Measurements from ENCODE around the gene ZNF814.
A peak's percentile ranks its signal among the peaks of the same experiment; 100 is the strongest.
"Not testable (repeated sequence)": the region's sequence is repeated elsewhere in the genome, so short reads cannot be mapped to it uniquely, and the experiment has no call there.

The ZNF814 gene

DNA sequence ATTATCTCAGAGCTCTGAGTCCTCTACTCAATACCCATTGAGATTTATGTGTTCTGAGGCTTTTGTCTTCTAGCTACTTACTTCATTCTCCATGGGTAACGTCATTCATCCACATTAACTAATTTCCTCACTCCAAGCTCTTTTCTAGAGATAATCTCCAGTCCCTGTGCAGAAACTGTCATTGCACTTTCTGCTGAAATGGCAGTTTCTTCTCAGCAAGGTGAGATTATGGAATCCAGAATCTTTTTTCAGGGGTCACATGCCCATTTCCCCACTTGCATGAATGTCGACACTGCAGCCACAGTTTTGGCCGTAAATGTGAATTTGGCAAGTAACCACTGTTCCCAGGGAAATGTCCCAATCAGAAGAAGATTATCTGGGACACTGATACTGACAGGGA, 26.5 kb downstream of the ZNF814 start:
- not testable (repeated sequence) for DNase-seq (ENCODE audit: low spot score)

DNA sequence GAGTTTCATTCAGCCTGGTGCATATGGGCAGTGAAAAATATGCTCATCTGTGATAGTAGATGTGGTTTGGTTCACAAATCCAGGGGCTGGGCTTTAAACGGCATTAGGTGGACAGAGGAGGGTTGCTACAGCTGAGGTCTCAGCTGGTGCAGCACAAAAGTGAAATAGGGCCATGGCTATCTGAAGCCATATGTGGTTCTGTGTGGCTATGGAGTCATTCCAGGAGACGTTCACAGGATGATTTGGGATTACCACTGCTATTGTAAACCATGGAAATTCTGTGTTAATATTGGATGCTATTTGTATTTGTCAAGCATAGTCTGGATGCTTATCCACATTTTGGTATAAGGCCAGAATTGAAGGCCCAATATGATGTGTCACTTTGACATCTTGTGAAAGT, 34.7 kb downstream of the ZNF814 start:
- not testable (repeated sequence) for DNase-seq (ENCODE audit: low spot score)

DNA sequence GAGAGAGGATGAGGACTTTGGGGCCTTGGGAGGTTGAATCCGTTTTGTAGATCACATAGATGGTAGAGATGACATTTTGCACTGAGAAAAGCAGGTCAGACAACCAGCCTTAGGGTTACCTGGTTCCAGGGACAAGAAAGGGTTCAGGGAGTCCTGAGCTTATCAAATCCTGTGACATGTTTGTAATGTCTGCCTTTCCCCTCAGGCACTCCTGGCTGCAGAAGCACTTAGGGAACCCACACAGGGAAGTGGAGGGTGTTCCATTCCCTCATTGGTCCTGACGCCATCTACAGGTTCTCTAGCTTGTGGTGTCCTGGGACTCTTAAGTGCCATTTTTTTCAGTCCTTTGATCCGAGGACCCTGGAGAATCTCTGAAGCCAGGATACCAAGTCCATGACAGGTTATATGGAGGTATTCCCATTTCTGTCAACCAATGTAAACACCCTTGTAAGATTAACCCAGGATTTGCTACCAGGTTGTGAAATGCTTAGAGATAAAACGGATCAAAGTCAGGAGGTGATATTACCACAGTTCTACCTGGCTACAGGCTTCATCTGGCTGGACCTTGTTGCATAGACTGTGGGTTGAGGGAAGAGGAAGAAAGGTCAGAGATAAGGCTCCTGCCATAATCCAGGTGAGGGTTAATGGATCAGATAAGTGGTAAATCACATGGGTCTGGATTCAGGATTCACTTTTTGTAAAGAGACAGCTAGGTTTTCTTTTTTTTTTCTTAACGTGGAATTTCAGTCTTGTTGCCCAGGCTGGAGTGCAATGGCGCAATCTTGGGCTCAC, 36.8 kb downstream of the ZNF814 start:
- DNase-seq (ENCODE audit: low spot score): not testable (repeated sequence)

DNA sequence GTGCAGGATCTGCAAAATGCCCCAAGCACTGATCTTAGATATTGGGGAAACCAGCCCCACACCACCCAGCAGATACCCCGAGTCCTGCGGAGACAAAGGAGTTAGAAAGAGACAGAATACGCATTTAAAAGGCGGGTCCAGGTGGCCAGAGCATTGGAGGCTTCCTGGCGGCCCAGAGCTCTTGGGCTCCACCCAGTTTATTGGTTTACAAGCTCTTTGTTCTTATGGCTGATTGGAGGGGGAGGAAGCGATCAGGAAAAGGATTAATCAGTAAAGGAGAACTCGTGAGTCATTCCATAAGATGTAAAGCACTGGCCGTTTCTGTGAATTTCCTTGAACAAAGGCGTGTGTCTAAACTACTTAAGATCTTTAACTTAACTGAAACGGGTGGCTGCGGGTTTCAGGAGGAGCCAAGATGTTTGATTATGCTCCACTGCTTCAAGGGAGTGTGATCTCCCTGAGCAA, 38.3 kb downstream of the ZNF814 start:
- DNase-seq (ENCODE audit: low spot score): peak; percentile 23

DNA sequence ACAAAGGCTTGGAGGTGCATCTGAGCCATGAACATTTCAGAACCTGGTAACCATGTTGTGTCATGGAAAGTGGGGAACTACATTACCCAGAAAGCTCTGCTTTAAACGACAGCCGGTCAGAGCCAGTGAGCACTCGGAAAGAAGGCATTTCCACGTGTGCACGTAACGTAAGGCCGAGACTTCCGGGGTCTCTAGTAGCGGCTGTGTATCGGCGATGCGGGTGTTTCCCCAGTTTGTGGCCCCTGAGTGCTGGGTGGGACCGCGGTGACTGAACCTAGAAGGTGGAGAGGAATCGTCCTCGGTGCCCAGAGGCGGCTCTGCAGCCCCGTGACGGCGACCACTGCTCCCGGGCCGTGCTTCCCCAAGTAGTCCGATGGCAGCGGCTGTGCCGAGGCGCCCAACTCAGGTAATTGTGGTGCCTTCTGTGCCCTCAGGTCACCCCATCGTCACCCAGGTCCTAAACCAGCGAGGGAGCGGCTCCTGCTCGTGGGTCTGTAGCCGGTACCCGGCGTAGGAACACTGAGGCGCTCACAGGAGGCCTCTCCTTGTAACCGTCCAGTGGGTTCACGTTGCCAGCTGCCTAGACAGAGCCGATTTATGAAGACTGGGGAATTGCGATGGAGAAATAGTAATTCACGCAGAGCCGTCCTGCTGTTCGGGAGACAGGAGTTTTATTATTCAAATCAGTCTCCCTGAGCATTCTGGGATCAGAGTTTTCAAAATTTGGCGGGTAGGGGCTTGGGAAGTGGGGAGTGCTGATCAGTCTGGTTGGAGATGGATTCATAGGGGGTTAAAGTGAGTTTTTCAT, 39.0 kb downstream of the ZNF814 start, which contains the start of gene ZNF587:
ZNF587 (plus strand) TSS at position 194 of the 808 bp plus-strand sequence; CDS start at position 374, 180 bp downstream.
- DNase-seq (ENCODE audit: low spot score): peak; percentile 82

DNA sequence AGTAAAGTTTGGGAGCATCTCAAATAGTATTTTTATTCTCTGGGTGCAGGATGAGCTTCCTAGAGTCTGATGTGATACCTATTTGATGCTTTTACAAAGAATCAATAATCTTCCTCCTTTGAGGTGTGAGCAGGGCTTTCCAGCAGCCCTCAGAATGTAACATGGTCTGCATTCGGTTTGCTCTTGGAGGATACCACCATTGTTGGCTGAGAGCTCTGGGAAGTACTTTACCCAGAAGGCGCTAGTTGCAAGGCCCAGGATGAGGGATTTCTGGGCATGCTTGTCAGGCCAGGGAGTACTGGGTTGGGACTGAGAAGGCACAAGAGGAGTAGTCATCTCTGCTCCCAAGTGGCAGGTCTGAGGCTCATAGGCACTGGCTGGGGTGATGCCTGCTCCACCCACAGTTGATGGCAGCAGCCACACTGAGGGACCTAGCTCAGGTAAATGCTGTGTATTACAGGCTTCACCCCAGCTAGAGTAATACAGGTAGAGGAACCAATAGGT, 39.6 kb downstream of the ZNF814 start:
- not testable (repeated sequence) for DNase-seq (ENCODE audit: low spot score)

DNA sequence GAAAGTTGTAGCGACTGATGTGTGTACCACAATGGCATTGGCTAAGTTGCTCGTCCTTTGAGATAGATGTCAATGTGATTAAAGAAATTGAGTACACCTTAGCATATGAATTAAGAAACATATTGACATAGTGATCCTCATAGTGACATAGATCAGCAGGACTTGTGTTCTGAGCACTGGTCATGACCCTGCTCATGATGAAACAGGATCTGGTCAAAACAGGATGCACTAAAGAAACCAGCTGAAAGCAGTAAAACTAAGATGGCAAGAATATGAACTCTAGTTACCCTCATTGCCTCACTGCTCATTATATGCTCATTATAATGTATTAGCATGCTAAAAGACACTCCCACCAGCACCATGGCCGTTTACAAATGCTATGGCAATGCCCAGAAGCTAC, 41.7 kb downstream of the ZNF814 start:
- DNase-seq (ENCODE audit: low spot score): not testable (repeated sequence)

DNA sequence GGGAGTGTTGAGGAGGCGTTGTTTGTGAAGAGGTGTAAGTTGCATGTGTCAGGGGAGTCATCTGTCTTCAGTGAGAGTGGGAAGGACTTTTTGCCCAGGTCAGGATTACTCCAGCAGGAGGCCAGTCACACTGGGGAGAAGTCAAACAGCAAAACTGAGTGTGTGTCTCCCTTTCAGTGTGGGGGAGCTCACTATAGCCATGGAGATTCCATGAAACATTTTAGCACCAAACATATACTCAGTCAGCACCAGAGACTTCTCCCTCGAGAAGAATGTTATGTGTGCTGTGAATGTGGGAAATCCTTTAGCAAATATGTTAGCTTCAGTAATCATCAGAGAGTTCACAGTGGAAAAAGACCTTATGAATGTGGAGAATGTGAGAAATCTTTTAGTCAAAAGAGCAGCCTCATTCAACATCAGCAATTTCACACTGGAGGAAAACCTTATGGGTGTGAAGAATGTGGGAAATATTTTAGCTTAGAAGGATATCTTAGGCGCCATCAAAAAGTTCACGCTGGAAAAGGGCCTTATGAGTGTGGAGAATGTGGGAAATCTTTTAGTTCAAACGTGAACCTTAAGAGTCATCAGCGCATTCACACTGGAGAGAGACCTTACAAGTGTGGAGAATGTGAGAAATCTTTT, 47.6 kb downstream of the ZNF814 start:
- no peak for DNase-seq (ENCODE audit: low spot score)

DNA sequence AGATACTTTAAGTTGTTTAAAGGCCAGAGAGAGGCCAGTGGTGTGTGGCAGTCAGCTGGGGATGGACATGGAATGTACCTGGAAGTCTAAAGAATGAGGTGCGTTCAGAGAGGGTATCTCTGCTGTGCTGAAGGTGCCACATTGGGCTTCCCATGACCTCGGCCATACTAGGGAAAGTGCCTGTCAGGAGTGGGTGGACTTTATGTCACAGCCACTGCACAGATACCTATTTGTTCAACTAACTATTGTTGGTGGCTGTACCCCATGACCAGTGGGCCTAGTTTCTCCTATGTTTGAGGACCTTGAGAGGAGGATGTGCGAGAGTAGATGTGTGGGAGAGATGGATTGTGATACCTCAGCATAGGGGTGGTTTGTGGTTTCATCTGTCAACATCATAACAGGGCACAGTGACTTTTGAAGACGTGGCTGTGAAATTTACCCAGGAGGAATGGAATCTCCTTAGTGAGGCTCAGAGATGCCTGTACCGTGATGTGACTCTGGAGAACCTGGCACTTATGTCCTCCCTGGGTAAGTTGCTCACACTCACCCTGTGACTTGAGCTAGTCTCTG, 50.1 kb downstream of the ZNF814 start:
- not testable (repeated sequence) for DNase-seq (ENCODE audit: low spot score)

DNA sequence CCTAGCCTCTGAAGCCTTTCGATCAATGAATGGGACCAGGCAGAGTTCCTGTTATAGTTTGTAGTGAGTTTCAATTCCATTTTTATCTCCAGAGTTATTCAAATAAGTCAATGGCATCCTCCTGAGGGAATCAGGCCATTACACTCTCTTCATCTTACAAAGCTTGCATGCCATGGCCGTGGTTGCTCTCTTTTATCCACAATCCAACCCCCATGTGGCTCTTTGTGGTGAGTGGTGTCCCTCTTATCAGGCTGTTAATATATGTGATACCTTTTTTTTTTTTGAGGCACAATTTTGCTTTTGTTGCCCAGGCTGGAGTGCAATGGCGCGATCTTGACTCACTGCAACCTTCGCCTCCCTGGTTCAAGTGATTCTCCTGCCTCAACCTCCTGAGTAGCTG, 51.8 kb downstream of the ZNF814 start:
- not testable (repeated sequence) for DNase-seq (ENCODE audit: low spot score)

DNA sequence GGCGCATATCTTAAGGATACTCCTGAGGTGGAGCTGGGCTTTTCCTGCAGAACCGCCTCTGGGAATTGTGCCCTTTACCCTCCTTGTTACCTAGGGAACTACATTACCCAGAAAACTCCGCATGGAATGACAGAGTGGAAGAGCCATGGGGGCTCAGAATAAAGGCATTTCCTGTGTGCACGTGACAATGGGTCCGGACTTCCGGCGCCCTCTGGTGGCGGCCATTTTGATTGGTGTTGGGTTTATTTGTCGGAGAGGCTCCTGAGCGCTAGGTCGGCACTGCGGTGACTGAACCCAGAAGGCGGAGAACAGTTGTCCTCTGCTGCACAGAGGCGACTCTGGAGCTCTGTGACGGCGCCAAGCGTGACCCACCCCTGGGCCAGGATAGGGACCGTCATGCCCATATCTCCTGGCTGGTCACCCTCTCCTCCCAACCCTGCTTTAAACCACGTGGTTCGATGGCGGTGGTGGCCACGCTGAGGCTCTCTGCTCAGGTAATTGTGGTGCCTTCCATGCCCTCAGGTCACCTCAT, 58.7 kb downstream of the ZNF814 start, which contains the start of gene ZNF587B:
ZNF587B (plus strand) TSS at position 229 of the 532 bp plus-strand sequence; CDS start at position 459, 230 bp downstream.
- peak; percentile 17 for DNase-seq (ENCODE audit: low spot score)

DNA sequence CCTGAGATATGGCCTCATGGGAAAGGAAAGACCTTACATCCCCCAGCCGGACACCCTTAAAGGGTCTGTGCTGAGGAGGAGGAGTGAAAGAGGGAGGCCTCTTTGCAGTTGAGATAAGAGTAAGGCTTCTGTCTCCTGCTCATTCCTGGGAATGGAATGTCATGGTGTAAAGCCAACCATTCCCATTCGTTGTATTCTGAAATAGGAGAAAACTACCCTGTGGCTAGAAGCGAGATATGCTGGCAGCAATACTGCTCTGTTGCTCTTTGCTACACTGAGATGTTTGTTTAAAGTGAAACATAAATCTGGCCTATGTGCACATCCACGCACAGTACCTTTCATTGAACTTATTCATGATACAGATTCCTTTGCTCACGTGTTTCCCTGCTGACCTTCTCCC, 59.5 kb downstream of the ZNF814 start:
- DNase-seq (ENCODE audit: low spot score): no peak

DNA sequence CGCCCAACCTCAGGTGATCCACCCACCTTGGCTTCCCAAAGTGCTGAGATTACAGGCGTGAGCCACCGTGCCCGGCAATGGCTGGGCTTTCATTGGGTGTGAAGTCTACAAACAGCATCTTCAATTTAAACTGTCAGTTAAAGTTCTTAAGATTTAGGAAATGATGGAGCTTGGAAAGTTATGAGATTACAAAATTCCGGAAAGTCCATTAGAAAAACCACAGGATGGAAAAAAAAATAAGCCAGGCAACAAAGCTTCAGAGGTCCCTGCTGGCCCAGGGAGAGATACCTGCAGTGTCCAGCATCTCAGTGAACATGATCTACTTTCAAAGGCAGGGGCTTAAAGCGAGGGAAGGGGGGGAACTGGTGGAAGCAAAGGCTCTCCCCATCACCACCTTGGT, 63.3 kb downstream of the ZNF814 start:
- DNase-seq (ENCODE audit: low spot score): no peak

DNA sequence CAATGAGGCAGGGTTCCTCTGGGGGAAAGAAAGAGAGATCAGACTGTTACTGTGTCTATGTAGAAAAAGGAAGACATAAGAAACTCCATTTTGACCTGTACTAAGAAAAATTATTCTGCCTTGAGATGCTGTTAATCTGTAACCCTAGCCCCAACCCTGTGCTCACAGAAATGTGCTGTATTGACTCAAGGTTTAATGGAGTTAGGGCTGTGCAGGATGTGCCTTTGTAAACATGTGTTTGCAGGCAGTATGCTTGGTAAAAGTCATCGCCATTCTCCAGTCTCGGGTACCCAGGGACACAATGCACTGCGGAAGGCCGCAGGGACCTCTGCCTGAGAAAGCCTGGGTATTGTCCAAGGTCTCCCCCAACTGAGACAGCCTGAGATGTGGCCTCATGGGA, 65.2 kb downstream of the ZNF814 start:
- DNase-seq (ENCODE audit: low spot score): not testable (repeated sequence)

DNA sequence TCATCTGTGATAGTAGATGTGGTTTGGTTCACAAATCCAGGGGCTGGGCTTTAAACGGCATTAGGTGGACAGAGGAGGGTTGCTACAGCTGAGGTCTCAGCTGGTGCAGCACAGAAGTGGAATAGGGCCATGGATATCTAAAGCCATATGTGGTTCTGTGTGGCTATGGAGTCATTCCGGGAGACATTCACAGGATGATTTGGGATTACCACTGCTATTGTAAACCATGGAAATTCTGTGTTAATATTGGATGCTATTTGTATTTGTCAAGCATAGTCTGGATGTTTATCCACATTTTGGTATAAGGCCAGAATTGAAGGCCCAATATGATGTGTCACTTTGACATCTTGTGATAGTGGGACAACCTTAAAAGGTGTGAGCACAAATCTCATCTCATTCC, 65.7 kb downstream of the ZNF814 start:
- DNase-seq (ENCODE audit: low spot score): not testable (repeated sequence)

DNA sequence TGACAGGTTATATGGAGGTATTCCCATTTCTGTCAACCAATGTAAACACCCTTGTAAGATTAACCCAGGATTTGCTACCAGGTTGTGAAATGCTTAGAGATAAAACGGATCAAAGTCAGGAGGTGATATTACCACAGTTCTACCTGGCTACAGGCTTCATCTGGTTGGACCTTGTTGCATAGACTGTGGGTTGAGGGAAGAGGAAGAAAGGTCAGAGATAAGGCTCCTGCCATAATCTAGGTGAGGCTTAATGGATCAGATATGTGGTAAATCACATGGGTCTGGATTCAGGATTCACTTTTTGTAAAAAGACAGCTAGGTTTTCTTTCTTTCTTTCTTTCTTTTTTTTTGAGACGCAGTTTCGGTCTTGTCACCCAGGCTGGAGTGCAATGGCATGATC, 67.3 kb downstream of the ZNF814 start:
- not testable (repeated sequence) for DNase-seq (ENCODE audit: low spot score)

DNA sequence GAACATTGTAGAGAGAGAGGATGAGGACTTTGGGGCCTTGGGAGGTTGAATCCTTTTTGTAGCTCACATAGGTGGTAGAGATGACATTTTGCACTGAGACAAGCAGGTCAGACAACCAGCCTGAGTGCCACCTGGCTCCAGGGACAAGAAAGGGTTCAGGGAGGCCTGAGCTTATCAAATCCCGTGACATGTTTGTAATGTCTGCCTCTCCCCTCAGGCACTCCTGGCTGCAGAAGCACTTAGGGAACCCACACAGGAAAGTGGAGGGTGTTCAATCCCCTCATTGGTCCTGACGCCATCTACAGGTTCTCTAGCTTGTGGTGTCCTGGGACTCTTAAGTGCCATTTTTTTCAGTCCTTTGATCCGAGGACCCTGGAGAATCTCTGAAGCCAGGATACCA, 67.7 kb downstream of the ZNF814 start:
- DNase-seq (ENCODE audit: low spot score): not testable (repeated sequence)

DNA sequence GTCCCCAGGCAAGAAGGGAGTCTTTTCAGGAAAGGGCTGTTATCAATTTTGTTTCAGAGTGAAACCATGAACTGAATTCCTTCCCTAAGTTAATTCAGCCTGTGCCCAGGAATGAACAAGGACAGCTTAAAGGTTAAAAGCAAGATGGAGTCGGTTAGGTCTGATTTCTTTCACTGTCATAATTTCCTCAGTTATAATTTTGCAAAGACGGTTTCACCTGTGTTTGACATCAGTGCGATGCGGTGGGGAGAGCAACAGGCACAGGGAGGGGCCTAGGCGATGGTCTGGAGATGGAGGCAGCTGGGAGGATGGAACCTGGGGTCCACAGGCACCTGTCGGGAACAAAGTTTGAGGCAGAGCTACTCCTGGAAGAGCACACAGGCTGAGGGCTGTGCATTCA, 68.2 kb downstream of the ZNF814 start:
- no peak for DNase-seq (ENCODE audit: low spot score)

DNA sequence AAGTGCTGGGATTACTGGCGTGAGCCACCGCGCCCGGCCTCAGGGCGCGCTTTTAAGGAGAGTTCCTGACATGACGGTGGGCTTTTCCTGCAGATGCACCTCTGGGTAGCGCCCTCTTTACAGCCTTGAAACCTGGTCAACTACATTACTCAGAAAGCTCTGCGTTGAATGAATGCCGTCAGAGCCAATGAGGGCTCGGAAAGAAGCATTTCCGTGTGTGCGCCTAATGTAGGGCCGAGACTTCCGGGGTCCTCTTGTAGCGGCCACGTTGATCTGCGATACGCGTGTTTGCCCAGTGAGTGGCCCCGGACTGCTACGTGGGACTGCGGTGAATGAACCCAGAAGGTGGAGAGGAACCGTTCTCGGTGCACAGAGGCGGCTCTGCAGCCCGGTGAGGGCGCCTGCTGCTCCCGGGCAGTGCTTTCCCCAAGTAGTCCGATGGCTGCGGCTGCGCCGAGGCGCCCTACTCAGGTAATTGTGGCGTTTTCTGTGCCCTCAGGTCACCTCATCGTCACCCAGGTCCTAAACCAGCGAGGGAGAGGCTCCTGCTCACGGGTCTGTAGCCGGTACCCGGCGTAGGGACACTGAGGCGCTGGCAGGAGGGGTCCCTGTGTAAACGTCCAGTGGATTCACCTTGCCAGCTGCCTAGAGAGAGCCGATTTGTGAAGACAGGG, 69.2 kb downstream of the ZNF814 start:
- peak; percentile 87 for DNase-seq (ENCODE audit: low spot score)

DNA sequence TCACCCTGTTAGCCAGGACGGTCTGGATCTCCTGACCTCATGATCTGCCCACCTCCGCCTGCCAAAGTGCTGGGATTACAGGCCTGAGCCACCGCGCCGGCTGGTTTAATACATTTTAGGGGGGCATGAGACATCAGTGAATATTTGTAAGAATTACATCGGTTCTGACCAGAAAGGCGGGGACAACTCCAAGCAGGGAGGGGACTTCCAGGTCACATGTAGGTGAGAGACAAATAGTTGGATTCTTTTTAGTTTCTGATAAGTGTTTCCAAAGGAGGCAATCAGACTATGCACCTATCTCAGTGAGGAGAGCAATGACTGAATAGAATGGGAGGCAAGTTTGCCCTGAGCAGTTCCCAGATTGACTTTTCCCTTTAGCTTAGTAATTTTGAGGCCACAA, 70.5 kb downstream of the ZNF814 start:
- no peak for DNase-seq (ENCODE audit: low spot score)

DNA sequence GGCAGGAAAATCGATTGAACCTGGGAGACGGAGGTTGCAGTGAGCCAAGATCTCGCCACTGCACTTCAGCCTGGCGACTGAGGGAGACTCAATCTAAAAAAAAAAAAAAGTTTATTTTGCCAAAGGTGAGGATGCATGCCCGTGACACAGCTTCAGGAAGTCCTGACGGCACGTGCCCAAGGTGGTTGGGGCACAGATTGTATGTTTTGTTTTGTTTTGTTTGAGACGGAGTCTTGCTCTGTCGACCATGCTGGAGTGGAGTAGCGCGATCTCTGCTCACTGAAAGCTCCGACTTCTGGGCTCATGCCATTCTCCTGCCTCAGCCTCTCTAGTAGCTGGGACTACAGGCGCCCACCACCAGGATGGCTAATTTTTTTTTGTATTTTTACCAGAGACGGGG, 70.9 kb downstream of the ZNF814 start:
- no peak for DNase-seq (ENCODE audit: low spot score)
